ENCODE data around the gene SPRR3. TPM values are rescaled to one million over a fixed set of nuclear protein-coding genes. Genes with fewer than 3 reads are reported as not detected.

The SPRR3 gene
- total RNA-seq, 1 donor from 2014 or later: not detected

DNA sequence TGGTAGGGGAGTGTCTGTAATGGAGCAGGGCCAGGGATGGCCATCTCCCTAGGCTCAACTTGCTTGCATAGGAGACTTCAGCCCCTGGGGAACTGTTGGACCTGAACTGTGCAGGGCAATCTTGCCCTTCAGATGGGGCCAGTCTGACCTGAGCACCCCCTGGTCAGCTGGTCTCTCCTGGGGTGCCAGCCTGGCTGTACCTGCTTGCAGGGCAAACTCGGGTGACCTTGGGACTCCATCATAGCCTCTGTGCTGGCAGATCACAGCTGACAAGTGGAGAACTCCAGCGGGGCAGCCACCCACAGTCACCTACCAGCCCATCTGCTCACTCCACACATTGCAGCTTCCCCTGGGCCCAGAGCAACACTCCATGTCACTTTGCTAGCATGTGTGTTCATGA, 47.7 kb downstream of the SPRR3 start:
- DNase-seq (ENCODE audit: low read depth, low spot score): no peak

Other genes starting within 250 kb of the SPRR3 start
- gene KPRP, start 243.7 kb upstream of the SPRR3 start, total RNA-seq: not detected in 2 replicates
- not detected in 2 replicates for gene LCE1F, start 226.6 kb upstream of the SPRR3 start, total RNA-seq
- not detected in 2 replicates for gene LCE1E, start 215.5 kb upstream of the SPRR3 start, total RNA-seq
- not detected in 2 replicates for gene LCE1D, start 205.0 kb upstream of the SPRR3 start, total RNA-seq
- gene LCE1C, start 195.1 kb upstream of the SPRR3 start, total RNA-seq: not detected in 2 replicates
- gene LCE1B, start 189.8 kb upstream of the SPRR3 start, total RNA-seq: not detected in 2 replicates
- gene LCE1A, start 174.3 kb upstream of the SPRR3 start, total RNA-seq: not detected in 2 replicates
- not detected in 2 replicates for gene LCE6A, start 158.9 kb upstream of the SPRR3 start, total RNA-seq
- not detected in 2 replicates for gene LCE7A, start 141.8 kb upstream of the SPRR3 start, total RNA-seq
- gene SMCP, start 123.4 kb upstream of the SPRR3 start, total RNA-seq: not detected in 2 replicates
- under 0.01 TPM in 1 of 2 replicates, not detected in the other for gene IVL, start 93.2 kb upstream of the SPRR3 start, total RNA-seq
- not detected in 2 replicates for gene SPRR5, start 54.5 kb upstream of the SPRR3 start, total RNA-seq
- not detected in 2 replicates for gene SPRR4, start 31.1 kb upstream of the SPRR3 start, total RNA-seq
- not detected in 2 replicates for gene SPRR1A, start 17.7 kb upstream of the SPRR3 start, total RNA-seq
- not detected in 2 replicates for gene SPRR1B, start 29.5 kb downstream of the SPRR3 start, total RNA-seq
- gene SPRR2D, start 39.4 kb downstream of the SPRR3 start, total RNA-seq: not detected in 2 replicates
- not detected in 2 replicates for gene SPRR2A, start 55.8 kb downstream of the SPRR3 start, total RNA-seq
- gene SPRR2B, start 69.9 kb downstream of the SPRR3 start, total RNA-seq: not detected in 2 replicates
- not detected in 2 replicates for gene SPRR2E, start 92.8 kb downstream of the SPRR3 start, total RNA-seq
- gene SPRR2F, start 111.8 kb downstream of the SPRR3 start, total RNA-seq: not detected in 2 replicates
- gene SPRR2G, start 149.1 kb downstream of the SPRR3 start, total RNA-seq: not detected in 2 replicates
- gene LELP1, start 201.7 kb downstream of the SPRR3 start, total RNA-seq: not detected in 2 replicates
- not detected in 2 replicates for gene PRR9, start 215.8 kb downstream of the SPRR3 start, total RNA-seq